Stimulated activated CD4-positive, alpha-beta T cell treated with anti-CD3 and anti-CD28 coated beads, TNF-alpha, amount 100 ng/mL, for 1 hour (primary cell): Measurements from ENCODE around the gene ANKRD12.

Experiments
- DNase-seq, 3 donors: peaks; one replicate each; pipeline ENCODE4 v3.0.0-alpha.2; 2020; ENCODE audit warnings: low read depth in 3 of 3, low spot score in 1 of 3

ANKRD12 gene

DNA sequence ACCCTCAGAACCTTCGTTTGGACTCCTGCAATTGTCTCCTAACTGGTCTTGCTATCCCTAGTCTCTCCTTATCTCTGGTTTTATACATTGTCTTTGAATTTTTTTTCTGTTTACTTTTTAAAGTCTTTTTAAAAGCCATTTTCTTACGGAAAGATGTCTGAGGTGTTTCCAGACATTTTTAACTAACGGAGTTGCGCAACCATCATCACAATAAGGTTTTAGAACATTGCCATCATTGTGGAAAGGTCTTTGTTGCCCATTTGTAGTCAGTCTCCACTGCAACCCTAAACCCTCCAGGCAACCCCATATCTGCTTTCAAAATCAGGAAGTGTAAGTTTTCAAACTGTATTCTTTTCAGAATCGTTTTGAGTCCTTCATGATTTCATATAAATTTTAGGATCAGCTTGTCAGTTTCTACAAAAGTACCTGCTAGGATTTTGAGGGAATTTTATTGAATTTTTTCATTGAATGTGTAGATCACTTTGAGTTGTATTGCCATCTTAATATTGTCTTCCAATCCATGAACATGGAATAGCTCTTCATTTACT lies 46.3 kb downstream of the ANKRD12 start:
- no peak for DNase-seq

DNA sequence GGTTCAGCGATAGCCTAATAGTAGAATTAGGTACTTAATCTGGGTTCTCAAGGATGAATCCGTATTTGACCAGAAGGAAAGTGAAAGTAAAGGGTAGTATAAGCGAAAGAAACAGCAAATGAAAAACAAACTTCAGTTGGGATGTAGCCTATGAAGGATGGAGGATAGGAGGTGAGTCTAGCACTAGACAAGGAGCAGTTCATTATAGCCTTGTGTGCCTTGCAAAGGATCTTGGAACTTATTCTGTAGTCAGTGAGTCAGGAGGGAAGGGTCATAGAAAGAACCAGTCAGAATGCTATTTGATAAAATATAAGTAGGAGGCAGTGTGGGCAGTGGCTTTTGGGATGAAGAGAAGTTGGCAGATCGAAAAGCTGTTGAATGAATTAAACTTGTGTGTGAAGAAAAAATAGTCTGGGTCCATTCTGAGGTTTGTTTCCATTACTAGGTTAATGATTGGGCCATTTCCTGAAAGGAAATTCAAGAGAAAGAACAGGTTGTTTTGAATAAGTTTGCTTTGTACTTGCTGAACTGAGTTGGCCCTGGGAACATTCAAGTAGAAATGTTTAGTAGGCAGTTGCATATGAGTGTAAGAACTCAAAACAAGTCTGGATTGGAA lies 48.5 kb downstream of the ANKRD12 start:
- no peak for DNase-seq

DNA sequence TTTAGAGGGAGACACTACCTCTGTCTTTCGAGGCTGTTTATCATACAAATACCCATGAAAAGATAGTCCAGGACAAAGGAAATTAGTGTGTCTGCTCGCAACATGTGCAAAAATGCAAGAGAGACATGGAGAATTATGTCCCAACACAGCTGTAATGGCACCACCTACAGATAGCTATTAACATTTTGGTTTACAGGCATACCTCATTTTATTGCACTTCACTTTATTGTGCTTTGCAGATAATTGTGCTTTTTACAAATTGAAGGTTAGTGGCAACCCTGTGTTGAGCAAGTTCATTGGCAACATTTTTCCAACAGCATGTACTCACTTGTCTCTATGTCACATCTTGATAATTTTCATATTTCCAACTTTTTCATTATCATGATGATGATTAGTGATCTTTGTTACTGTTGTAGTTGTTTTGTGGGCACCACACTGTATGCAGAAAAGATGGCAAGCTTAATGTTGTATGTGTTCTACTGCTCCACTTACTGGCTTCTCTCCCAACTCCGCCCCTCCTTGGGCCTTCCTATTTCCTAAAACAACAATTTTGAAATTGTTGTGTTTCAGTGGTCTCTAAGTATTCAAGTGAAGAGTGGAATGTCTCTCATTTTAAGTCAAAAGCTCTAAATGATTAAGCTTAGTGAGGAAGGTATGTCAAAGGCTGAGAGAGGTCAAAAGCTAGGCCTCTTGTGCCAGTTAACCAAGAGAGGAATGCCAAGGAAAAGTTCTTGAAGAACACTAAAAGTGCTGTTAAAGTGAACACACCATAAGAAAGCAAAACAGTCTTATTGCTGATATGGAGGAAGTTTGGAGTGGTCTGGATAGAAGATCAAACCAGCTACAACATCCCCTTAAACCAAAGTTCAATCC lies 52.0 kb downstream of the ANKRD12 start:
- no peak for DNase-seq

DNA sequence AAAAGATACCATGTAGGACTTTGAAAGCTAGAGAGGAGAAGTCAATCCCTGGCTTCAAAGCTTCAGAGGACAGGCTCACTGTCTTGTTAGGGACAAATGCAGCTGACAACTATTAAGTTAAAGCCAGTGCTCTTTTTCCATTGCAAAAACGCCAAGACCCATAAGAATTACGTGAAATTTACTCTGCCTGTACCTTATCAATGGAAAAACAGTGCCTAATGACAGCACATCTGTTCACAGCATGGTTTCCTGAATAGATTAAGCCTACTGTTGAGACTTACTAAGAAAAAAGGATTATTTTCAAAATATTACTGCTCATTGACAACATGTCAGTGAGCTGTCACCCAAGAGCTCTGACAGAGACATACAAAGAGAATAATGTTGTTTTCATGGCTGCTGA lies 52.9 kb downstream of the ANKRD12 start:
- DNase-seq: no peak

DNA sequence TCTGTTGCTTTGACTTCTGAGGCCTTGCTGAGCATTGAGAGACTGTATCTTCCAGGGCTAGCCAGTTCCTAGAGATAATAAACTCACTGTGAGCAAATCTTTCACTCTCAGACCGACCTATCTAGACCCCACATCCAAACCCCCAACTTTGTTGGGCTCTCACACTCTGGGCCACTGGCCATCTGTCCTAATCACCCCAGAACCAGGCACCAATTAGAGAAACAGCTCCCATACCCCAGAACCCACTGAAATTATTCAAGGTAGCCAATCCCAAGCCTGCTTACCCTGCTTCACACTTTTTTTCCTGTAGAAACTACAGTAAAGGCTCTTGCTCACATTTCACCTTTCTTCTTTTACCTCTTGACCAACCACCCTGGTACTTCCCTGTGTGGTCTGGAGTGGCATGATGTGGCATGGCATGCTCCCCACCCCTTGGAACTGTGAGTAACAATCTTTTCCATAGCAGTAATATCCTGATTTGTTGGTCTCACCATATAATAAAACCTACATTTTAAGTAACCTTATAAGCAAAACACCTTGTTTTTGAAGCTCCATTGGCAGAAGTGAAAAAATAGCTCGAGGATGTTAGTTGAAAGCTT lies 55.2 kb downstream of the ANKRD12 start:
- DNase-seq: no peak

DNA sequence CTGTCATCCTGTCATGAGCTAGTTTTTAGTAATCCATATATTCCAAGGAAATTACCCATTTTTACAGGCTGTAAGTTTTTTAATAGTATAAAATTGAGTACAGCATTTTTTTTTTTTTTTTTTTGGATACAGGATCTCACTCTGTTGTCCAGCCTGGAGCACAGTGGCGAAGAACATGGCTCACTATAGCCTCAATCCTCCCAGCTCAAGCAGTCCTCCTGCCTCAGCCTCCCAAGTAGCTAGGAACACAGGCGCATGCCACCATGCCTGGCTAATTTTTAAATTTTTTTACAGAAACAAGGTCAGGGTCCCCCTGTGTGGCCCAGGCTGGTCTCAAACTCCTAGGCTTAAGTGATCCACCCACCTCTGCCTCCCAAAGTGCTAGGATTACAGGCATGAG lies 56.5 kb downstream of the ANKRD12 start:
- no peak for DNase-seq

DNA sequence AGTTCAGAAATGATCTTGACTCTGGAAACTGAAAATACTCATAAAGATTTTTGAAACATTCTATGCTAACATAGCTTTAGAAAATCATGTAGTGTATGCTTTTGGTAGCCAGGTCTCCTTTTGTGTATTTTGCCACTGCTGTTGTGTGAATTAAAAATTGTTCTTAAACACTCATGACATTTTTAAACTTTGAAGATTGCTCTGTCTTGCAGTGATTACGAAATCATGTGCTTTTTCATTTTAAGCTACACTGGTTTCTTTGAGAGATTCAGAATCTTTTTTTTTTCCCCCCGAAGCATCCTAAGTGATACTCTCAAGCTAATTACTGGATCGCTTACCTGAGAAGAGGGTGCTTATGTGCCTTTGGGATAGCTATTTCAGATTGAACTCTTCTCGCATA lies 60.0 kb downstream of the ANKRD12 start:
- no peak for DNase-seq

DNA sequence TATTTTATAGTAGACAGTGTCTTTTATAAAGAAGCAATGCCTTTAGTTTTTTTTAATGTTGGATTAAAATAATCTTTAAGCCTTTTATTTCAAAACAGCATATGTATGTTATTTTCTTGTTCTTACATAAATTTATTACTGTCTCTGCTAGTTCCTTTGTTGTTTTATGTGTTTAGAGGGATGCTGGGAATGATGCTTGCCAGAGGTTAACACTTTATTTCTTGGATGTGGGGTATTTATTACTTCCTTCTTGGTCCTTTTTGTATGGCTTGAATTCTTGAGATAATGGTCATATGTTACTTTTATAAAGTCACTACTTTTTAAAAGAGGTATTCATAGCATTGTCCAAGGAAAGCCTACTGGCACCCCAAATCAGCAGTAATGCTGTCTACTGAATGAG lies 63.1 kb downstream of the ANKRD12 start:
- no peak for DNase-seq

DNA sequence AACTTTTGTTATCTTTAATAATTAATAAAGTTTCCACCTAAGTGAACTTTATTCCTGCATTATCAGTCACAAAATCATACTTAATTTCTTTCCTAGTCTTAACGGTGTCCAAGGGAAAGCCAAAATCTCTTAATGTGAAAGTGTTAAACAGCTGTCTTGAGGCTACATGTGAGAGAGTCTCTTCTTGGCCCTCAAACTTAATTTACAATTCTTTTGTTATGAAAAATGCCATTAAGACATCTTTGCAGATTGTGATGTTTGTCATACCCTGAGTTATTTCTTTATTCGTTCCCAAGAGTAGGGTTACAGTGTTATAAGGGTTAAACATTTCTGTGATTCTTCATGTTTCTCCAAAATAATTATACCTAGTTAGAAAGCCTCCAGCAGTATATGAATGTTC lies 64.6 kb downstream of the ANKRD12 start:
- DNase-seq: no peak

DNA sequence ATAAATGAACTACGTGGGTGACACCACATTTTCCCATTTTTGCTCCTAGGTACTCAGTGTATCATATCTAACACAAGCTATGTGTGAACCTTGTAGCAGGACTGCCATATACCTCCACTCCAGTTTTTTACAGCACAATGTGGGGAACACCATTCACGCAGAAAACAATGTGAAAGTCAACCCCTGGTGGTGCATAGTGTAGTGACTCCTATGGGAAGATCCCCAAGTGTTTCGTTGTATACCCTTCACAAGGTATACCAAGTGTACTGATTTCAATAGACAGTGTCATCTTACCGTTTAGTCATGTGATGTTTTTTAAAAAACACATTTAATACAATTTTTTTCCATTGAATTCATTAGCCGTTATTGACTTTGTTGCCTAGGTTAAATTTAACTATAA lies 68.1 kb downstream of the ANKRD12 start:
- no peak for DNase-seq

DNA sequence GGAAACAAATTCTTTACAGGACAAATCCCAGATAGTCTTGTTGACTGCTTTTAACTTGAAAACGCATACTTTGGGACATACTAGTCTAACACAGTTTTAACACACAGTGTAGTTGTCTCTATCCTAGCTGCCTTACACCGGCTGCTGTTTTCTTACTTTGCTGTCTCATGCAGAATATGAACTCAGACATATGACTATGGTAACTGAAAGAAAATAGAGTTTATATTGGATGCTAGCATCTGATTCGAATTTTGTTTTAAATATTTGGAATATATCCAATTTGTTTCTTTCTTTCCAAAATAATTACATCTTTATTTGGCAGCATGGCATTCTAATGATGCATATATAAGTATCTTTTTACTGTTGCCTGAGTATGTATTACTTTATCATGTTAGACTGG lies 69.8 kb downstream of the ANKRD12 start:
- no peak for DNase-seq

DNA sequence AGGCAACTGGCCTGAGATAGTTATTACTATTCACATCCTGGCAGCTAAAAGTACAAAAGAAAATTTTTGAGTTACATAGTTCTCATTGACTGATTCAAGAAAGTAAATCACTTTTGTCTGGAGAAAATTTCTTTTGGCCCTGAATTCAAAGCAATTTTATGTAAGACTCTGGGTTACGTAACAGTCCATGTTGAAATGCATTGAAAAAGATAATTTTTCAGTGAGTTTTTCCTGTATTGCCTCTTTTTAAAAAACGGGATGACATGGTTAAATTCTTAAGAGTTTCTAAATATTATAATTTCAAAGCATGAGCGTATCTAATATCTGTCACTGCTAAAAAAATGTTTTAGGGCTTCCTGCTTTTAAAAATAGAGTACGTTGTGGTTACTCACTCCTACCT lies 72.7 kb downstream of the ANKRD12 start:
- DNase-seq: no peak

DNA sequence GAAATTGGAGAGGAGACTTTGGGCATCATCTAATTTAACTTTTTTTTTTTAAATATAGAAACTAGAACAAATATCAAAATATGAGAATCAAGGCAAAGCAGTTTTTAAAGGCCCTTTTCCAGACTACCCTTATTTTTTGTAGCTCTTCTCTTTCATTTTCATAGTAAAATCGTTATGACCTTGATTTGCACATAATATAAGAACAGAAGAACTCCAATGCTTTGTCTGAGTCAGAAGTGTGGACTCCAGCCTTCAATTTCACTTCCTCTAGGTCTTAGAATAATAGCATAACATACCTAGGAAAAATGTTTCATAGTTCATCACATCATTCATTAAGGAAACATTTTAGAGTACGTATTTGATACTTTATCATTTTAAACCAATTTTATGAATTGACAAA lies 74.4 kb downstream of the ANKRD12 start:
- DNase-seq: no peak

DNA sequence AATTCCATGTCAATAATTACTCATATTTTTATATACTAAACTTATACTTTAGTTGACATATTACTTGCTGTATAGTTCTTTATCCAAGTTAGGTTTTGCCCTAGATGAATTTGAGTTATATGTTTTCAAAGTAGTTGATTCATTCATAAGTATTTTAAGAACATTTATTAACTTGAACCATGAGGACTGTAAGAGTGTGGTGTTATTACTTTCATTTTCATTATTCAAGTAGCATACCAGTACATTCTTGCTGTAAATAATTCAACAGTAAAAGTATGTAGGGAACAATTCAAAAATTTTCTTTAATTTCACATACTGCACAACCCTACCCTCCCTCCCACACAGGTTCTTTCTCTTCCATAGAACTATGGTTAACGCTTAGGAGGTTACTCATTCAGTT lies 75.4 kb downstream of the ANKRD12 start:
- DNase-seq: no peak

DNA sequence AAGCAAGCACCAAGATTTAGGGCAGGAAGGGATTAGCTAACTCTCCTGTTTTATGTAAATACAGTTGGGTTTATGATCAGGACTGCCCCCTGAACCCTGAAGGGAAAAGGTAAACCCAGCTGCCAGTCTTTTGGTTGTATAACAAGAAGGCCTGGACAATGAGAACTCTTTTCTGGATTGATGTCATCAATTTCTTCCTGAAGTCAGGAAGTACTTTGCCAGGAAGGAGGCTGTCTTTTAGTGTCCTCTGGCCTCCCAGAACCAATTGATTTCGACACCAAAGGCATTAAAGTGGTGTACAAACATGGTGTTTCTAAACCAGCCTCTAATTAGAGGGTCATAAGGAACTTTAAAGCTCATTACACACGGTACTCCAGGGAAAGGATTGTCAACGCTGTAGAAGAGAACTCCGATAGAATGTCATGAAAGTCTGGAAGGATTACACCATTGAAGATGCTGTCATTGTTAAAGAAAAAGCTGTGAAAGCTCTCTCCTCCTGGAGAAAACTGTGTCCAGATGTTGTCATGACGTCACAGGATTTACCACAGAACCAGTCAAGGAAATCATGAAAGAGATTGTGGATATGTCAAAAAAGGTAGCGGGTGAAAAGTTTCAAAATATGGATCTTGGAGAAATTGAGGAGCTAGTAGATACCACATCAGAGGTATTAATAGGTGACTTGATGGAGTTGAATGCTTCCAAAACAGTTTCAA lies 78.8 kb downstream of the ANKRD12 start:
- DNase-seq: no peak

DNA sequence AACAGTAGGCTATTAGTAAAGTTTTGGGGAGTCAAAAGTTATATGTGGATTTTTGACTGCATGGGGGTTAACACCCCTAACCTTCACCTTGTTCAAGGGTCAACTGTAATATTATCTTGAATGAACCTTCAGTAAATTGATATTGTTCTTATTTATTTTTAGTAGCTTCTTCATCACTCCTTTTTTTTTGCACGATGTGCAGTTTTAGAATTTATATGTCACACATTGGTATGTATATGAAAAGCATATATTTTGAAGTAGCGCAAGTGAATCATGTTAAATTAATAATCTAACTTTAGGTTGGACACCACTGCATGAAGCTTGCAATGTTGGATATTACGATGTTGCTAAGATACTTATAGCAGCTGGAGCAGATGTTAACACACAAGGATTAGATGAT lies 79.9 kb downstream of the ANKRD12 start:
- no peak for DNase-seq

DNA sequence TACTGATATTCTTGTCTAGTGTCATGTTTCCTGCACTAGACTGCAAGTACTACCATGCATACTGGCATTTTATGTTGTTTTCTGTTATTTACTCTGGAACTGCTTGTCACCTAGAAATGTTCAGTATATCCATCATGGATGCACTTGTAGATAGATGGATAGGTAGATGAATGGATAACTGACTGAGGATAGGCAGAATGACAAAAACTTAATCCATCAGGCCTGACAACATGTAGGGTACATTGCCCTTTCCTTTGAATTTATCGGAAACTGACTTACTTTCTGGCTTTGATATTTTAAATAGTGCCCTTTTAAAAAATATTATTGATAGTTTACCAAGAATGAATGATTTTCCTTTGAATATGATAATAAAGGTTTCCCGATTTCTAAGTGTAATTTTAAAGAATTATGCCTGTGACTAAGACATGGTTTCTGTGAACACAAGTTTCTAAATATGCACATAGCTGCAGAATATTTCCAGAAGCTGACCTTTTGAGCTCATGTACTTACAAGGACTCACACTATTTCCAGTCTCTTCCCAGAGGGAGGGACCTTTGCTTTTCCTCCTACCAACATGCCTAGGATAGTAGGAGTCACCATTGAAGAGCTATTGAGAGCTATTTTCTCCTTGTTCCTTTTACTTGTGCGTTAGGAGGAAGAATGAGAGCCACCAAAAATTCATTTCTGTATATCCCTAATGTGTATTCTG lies 81.3 kb downstream of the ANKRD12 start:
- no peak for DNase-seq

DNA sequence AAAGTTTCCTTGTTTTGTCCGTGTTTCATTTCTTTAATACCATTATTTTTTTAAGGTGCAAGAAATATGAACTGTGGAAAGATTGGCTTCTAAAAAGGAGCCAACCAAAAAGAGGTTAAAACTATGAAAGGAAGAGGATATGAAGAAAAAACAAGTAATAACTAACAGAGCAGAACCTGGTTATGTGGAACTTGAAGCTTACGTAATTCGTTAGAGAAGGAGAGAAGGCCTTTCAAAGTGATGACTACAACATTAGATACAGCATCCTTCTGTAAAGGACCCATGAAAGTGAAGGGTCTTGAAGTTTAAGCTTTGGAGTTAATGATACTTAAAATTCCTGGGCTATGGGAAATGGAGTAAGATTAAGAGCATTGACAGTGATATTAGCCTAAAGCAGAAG lies 84.5 kb downstream of the ANKRD12 start:
- no peak for DNase-seq

DNA sequence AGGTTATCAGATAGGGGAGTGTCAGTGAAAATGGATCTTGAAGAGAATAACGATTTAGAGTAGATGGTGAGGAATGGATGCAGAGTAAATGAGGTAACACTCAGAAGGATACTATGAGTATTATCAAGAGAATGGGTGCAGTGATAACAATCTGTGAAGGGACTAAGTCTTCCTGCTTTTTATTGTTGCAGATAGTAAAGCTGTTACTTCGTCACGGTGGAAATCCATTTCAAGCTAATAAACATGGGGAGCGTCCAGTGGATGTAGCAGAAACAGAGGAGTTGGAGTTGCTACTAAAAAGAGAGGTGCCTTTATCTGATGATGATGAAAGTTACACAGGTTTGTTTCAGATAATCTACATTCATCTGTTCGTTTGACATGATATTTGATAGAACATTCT lies 85.1 kb downstream of the ANKRD12 start:
- DNase-seq: no peak

DNA sequence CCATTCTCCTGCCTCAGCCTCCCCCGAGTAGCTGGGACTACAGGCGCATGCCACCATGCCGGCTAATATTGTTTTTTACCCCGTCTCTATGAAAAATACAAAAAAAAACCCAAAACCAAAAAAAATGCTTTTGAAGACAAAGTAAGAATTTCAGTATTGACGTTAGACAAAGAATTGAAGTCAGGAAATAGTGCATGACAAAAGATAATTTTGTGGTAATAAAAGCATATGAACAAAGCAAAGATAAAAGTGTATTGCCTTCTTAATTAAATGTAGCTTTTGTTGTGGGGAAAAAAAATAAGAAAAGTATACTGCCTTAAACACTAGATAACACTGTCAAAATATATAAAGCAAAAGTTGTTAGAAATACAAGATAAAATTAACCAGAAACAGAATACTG lies 86.8 kb downstream of the ANKRD12 start:
- DNase-seq: no peak

DNA sequence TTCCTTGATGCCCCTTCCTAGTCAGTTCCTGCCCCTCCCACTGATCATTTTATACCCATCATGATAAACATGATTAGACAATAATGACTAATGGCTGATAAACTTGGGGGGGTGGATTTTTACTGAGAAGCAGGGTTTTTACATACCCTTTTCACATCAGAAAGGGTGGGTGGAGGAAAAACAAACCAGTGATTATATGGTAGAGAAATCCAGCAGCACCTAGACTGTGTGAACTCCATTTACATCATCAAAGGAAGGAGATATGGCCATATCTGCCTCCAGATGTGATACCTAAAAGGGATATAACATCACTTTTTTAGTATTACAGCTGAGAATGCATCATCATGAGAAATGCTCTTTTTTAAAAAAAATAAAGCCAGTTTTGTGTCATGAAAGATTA lies 89.9 kb downstream of the ANKRD12 start:
- no peak for DNase-seq
